PC-9 (cell line): ENCODE results near the gene DUSP2. TPM values are rescaled to one million over a fixed set of nuclear protein-coding genes. Genes with fewer than 3 reads are reported as not detected.

ENCODE experiments used
- BruUV-seq: library from RNA; stranded (reverse); fragments of 400-500 nt; replicated peaks from 2 replicates; lab custom pipeline; 2021; lab: Mats Ljungman, UMichigan
- CTCF ChIA-PET: fragments of 300-600 bp; sonication (Branson Sonifier 250); formaldehyde crosslinking; loops from one replicate; lab custom pipeline; 2022; ENCODE audit warnings: antibody characterized with exemption; lab: Charles Lee
- POLR2A ChIA-PET: fragments of 300-600 bp; sonication (Branson Sonifier 250); formaldehyde crosslinking; loops from one replicate; lab custom pipeline; 2022; ENCODE audit warnings: antibody characterized with exemption; ENCODE audit not compliant: unreplicated experiment; lab: Charles Lee
- DNase-seq, 2 experiments: peaks; one replicate each; pipeline versions ENCODE4 v3.0.0 to v3.0.0-alpha.2; 2015 to 2022; ENCODE audit warnings: mixed read lengths in 1 of 2
- H2AFZ ChIP-seq: fragments of 200-600 bp; sonication (generic); 2 replicates; pipeline ENCODE4 v1.8.1; 2017; ENCODE audit warnings: antibody characterized with exemption
- H3F3A ChIP-seq: fragments of 200-600 bp; sonication (generic); 2 replicates; pipeline ENCODE4 v1.8.1; 2017; ENCODE audit warnings: antibody characterized with exemption, mild to moderate bottlenecking, low read depth; ENCODE audit not compliant: insufficient read depth
- H3K27ac ChIP-seq: fragments of 200-600 bp; sonication (generic); 2 replicates; pipeline ENCODE4 v1.6.1; 2016; ENCODE audit warnings: mixed run types
- H3K27me3 ChIP-seq: fragments of 200-600 bp; sonication (generic); 2 replicates; pipeline ENCODE4 v1.6.1; 2016; ENCODE audit warnings: low read depth, mixed run types; ENCODE audit not compliant: insufficient read depth
- H3K36me3 ChIP-seq: fragments of 200-600 bp; sonication (generic); 2 replicates; pipeline ENCODE4 v1.6.1; 2016; ENCODE audit warnings: low read depth, mixed run types
- H3K4me1 ChIP-seq: fragments of 200-600 bp; sonication (generic); replicated peaks from 2 replicates; pipeline ENCODE4 v1.6.1; 2016; ENCODE audit warnings: mixed run types; ENCODE audit not compliant: insufficient read depth
- H3K4me2 ChIP-seq: fragments of 200-600 bp; sonication (generic); 2 replicates; pipeline ENCODE4 v1.6.1; 2017; ENCODE audit warnings: mixed run types
- H3K4me3 ChIP-seq: fragments of 200-600 bp; sonication (generic); 2 replicates; pipeline ENCODE4 v1.6.1; 2016; ENCODE audit warnings: mixed run types
- H3K79me2 ChIP-seq: fragments of 200-600 bp; sonication (generic); 2 replicates; pipeline ENCODE4 v1.6.1; 2017; ENCODE audit warnings: low read depth, mixed run types
- H3K9me2 ChIP-seq: fragments of 200-600 bp; sonication (generic); 2 replicates; pipeline ENCODE4 v1.8.1; 2017; ENCODE audit warnings: mild to moderate bottlenecking; ENCODE audit not compliant: insufficient read depth
- H3K9me3 ChIP-seq: fragments of 200-600 bp; sonication (generic); 2 replicates; pipeline ENCODE4 v1.8.1; 2016; ENCODE audit warnings: low read depth; ENCODE audit not compliant: insufficient read depth
- H4K20me1 ChIP-seq: fragments of 200-600 bp; sonication (generic); 2 replicates; pipeline ENCODE4 v1.8.1; 2017; ENCODE audit not compliant: insufficient read depth
- CTCF ChIP-seq: fragments of 200-600 bp; sonication (generic); conservative IDR thresholded peaks from 2 replicates; pipeline ENCODE4 v1.6.1; 2017; ENCODE audit warnings: mixed run types, antibody characterized with exemption, mild to moderate bottlenecking, moderate library complexity
- EZH2 ChIP-seq: fragments of 200-600 bp; sonication (generic); IDR thresholded peaks from 2 replicates; pipeline ENCODE4 v1.8.0; 2017; ENCODE audit warnings: antibody characterized with exemption, low read depth
- intact Hi-C: fragments of 100-400 bp; cut with micrococcal nuclease; formaldehyde crosslinking; loops from one replicate; pipeline ENCODE4 v1.10.0; 2022; ENCODE audit not compliant: unreplicated experiment
- total RNA-seq: library from RNA; stranded (reverse); gene quantifications from 2 replicates; pipeline ENCODE4 v1.2.3, GENCODE V29; 2021

DUSP2 gene
- total RNA-seq, 1 experiment from 2014 or later = 4.0 TPM

GRCh38 chr2:96098900-96099590 is 46.2 kb downstream of the DUSP2 start:
- POLR2A ChIA-PET = no interaction called here
- CTCF ChIA-PET = no interaction called here
- H3K27me3 ChIP-seq = peaks cover 6% of the 10 kb centered on the region; the same call in 1 of the 2 replicates
- peaks cover 9% of the 10 kb centered on the region for H3K4me1 ChIP-seq
- no peak overlapping the region for H3K4me3 ChIP-seq
- H3F3A ChIP-seq = no peaks in the 10 kb centered on the region; the same call in 1 of the 2 replicates
- H2AFZ ChIP-seq = no peak overlapping the region
- BruUV-seq = no TSS peak
- no peaks in the 10 kb centered on the region for H3K9me3 ChIP-seq
- intact Hi-C loops = no loop called here
- no peaks in the 10 kb centered on the region for H3K79me2 ChIP-seq
- H3K4me2 ChIP-seq = no peak overlapping the region
- no peaks in the 10 kb centered on the region for H3K36me3 ChIP-seq
- H3K27ac ChIP-seq = no peak overlapping the region
- H3K9me2 ChIP-seq = no peaks in the 10 kb centered on the region
- TF ChIP-seq EZH2 (no peak), CTCF (no peak)
- no peaks in the 10 kb centered on the region for H4K20me1 ChIP-seq
- no peak for DNase-seq

- no peak for TF ChIP-seq CTCF
- TF ChIP-seq EZH2 = no peak
- Histone ChIP-seq H3K27ac (no peak overlapping the region), H3F3A (no peaks in the 10 kb centered on the region; the same call in 1 of the 2 replicates), H3K4me3 (no peak overlapping the region), H3K9me2 (no peaks in the 10 kb centered on the region), H4K20me1 (no peaks in the 10 kb centered on the region), H2AFZ (no peak overlapping the region), H3K36me3 (no peaks in the 10 kb centered on the region), H3K27me3 (peaks cover 9% of the 10 kb centered on the region; the same call in 1 of the 2 replicates), H3K9me3 (no peaks in the 10 kb centered on the region), H3K4me2 (no peak overlapping the region), H3K79me2 (no peaks in the 10 kb centered on the region), H3K4me1 (peaks cover 9% of the 10 kb centered on the region)
- CTCF ChIA-PET = no interaction called here
- POLR2A ChIA-PET = no interaction called here
- DNase-seq = no peak
- intact Hi-C loops = no loop called here
- BruUV-seq = no TSS peak
Measured at GRCh38 chr2:96097951-96098823, 47.1 kb downstream of the DUSP2 start.

- intact Hi-C loops = no loop called here
- Histone ChIP-seq H3K4me1 (peaks cover 9% of the 10 kb centered on the region), H3K9me2 (no peaks in the 10 kb centered on the region), H3K9me3 (no peaks in the 10 kb centered on the region), H2AFZ (no peak overlapping the region), H3K27ac (no peak overlapping the region), H3K36me3 (no peaks in the 10 kb centered on the region), H3K4me2 (no peak overlapping the region), H4K20me1 (no peaks in the 10 kb centered on the region), H3K79me2 (no peaks in the 10 kb centered on the region), H3K27me3 (peaks cover 9% of the 10 kb centered on the region; the same call in 1 of the 2 replicates), H3F3A (no peaks in the 10 kb centered on the region; the same call in 1 of the 2 replicates), H3K4me3 (no peak overlapping the region)
- TF ChIP-seq EZH2 (no peak), CTCF (no peak)
- DNase-seq = no peak
- ChIA-PET POLR2A (no interaction called here), CTCF (no interaction called here)
- BruUV-seq = no TSS peak
Measured at GRCh38 chr2:96097441-96097840, 47.8 kb downstream of the DUSP2 start.
